Left forelimb (tissue), 1 donor: ENCODE measurements around the gene PYGB.

Experiments used
- DNase-seq: peaks from one replicate; pipeline ENCODE4 v3.0.0-alpha.2; 2018; ENCODE audit warnings: low spot score

Gene PYGB

GRCh38 chr20:25336561-25337422 lies 88.9 kb downstream of the PYGB start:
- DNase-seq: no peak

- DNase-seq: no peak
These were observed 90.5 kb downstream of the PYGB start for GRCh38 chr20:25338112-25339023.

- DNase-seq: no peak
These were observed 91.7 kb downstream of the PYGB start for GRCh38 chr20:25339608-25340007.

GRCh38 chr20:25340380-25340779 lies 92.5 kb downstream of the PYGB start:
- DNase-seq: no peak

GRCh38 chr20:25341716-25342680 lies 94.1 kb downstream of the PYGB start:
- no peak for DNase-seq

- no peak for DNase-seq
These were observed 96.7 kb downstream of the PYGB start for GRCh38 chr20:25344634-25345033.

- DNase-seq: no peak
These were observed 97.8 kb downstream of the PYGB start for GRCh38 chr20:25345721-25346120.

- no peak for DNase-seq
These were observed 98.5 kb downstream of the PYGB start for GRCh38 chr20:25346349-25346748.
